Measurements from ENCODE around the gene CTR9.

The CTR9 gene

DNA sequence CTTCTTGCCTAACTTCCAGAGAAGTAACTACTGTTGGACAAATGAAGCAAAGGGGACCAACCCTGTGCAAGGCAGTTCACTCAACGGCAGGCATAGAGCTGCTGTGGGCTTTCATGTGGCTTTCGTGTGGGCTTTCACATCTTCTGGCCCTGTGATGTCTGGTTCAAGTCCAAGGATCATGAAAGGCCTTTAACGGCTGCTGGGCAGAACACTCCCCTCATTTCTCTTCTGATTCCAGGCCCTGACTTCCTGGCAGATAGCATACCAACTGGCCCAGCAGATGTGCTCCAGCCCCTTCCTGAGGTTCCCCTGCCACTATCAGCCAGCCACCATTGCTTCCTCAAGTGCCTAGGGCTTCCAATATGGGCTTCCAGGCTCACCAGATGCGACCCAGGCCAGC is 28.7 kb upstream of the CTR9 start:
- Histone ChIP-seq H3K4me1 (ENCODE audit: low read length) (no peaks in the 10 kb centered on the region), H3F3A (ENCODE audit: insufficient read depth, low read length) (no peaks in the 10 kb centered on the region), H3K9me2 (replicated peaks; ENCODE audit: insufficient read depth, low read length) (no peaks in the 10 kb centered on the region), H3K9ac (ENCODE audit: low read length) (no peak overlapping the region), H3K27me3 (replicated peaks; ENCODE audit: insufficient read depth, low read length) (no peaks in the 10 kb centered on the region), H3K9me3 (replicated peaks; ENCODE audit: insufficient read depth, low read length) (no peaks in the 10 kb centered on the region), H4K20me1 (ENCODE audit: insufficient read depth, low read length) (no peaks in the 10 kb centered on the region), H3K79me2 (ENCODE audit: low read length) (no peaks in the 10 kb centered on the region), H2AFZ (ENCODE audit: low read length) (no peak overlapping the region), H3K36me3 (replicated peaks; ENCODE audit: insufficient read depth, low read length) (no peaks in the 10 kb centered on the region), H3K4me3 (ENCODE audit: low read length) (no peak overlapping the region), H3K27ac (ENCODE audit: low read length) (no peak overlapping the region), H3K4me2 (ENCODE audit: low read depth, low read length) (no peak overlapping the region)
- DNase-seq, result no peak
- TF ChIP-seq EZH2phosphoT487 (IDR thresholded peaks at IDR 0.05; ENCODE audit: low read length) (no peak), EZH2 (optimal IDR thresholded peaks at IDR 0.05; ENCODE audit: low read depth, low read length) (no peak)
- TF ChIP-seq, protein P1, sequence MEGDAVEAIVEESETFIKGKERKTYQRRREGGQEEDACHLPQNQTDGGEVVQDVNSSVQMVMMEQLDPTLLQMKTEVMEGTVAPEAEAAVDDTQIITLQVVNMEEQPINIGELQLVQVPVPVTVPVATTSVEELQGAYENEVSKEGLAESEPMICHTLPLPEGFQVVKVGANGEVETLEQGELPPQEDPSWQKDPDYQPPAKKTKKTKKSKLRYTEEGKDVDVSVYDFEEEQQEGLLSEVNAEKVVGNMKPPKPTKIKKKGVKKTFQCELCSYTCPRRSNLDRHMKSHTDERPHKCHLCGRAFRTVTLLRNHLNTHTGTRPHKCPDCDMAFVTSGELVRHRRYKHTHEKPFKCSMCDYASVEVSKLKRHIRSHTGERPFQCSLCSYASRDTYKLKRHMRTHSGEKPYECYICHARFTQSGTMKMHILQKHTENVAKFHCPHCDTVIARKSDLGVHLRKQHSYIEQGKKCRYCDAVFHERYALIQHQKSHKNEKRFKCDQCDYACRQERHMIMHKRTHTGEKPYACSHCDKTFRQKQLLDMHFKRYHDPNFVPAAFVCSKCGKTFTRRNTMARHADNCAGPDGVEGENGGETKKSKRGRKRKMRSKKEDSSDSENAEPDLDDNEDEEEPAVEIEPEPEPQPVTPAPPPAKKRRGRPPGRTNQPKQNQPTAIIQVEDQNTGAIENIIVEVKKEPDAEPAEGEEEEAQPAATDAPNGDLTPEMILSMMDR (IDR thresholded peaks at IDR 0.05; ENCODE audit: low read length), result no peak

DNA sequence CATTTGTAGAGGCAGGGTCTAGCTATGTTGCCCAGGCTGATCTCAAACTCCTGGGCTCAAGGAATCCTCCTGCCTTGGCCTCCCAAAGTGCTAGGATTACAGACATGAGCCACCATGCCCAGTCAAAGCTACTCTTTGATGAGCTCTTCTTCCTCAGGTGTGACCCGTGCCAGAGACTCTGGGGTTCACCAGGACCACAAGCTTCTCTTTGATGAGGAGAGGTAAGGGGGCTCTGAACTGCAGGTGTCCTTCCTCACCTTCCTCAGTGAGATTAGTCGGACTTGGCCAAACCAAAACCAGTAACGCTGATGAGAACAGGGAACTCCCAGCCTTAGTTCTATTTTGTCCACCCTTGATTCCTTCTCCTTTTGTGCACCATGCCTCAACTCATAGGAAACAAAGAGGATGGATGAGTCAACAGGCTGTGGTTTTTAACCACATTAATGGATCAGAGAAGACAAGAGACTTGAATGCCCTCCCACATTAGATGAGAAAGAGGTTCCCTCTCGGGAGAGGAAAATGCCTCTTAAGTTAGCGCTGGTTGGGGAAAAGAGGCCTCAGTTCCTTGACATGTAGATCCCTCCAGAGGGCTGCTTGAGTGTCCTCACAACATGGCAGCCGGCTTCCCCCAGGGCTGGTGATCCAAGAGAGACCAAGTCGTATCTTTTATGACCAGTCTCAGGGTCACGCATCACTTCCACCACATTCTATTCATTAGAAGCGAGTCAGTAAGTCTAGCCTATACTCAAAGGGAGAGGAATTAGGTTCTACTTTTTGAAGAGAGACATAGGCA is 25.7 kb upstream of the CTR9 start:
- H3K4me3 ChIP-seq (ENCODE audit: low read length), result no peak overlapping the region
- H3K27ac ChIP-seq (ENCODE audit: low read length), result no peak overlapping the region
- no peaks in the 10 kb centered on the region for H3K27me3 ChIP-seq (replicated peaks; ENCODE audit: insufficient read depth, low read length)
- H3F3A ChIP-seq (ENCODE audit: insufficient read depth, low read length), result no peaks in the 10 kb centered on the region
- DNase-seq, result no peak
- H3K4me1 ChIP-seq (ENCODE audit: low read length), result no peaks in the 10 kb centered on the region
- no peaks in the 10 kb centered on the region for H4K20me1 ChIP-seq (ENCODE audit: insufficient read depth, low read length)
- H3K79me2 ChIP-seq (ENCODE audit: low read length), result no peaks in the 10 kb centered on the region
- H2AFZ ChIP-seq (ENCODE audit: low read length), result no peak overlapping the region
- no peak overlapping the region for H3K9ac ChIP-seq (ENCODE audit: low read length)
- H3K36me3 ChIP-seq (replicated peaks; ENCODE audit: insufficient read depth, low read length), result no peaks in the 10 kb centered on the region
- H3K9me2 ChIP-seq (replicated peaks; ENCODE audit: insufficient read depth, low read length), result no peaks in the 10 kb centered on the region
- H3K4me2 ChIP-seq (ENCODE audit: low read depth, low read length), result no peak overlapping the region
- no peaks in the 10 kb centered on the region for H3K9me3 ChIP-seq (replicated peaks; ENCODE audit: insufficient read depth, low read length)
- no peak for TF ChIP-seq EZH2phosphoT487 (IDR thresholded peaks at IDR 0.05; ENCODE audit: low read length)
- no peak for TF ChIP-seq EZH2 (optimal IDR thresholded peaks at IDR 0.05; ENCODE audit: low read depth, low read length)
- TF ChIP-seq, protein P1 (IDR thresholded peaks at IDR 0.05; ENCODE audit: low read length), result no peak

DNA sequence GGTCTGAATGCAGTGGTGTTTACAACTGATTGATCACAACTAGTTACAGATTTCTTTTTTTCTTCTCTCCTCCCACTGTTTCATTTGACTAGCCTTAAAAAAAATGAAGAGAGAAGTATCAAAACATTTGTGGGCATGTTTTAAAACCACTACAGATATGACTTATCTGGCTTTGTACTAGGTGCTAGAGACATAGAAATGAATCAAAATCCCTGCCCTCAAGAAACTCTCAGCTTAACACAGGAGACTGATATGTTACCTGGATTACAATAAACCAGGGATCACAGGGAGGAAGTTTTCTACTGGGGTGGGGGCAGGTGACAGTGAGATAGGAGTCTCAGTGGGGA is 25.2 kb upstream of the CTR9 start:
- Histone ChIP-seq H3K4me3 (ENCODE audit: low read length) (no peak overlapping the region), H4K20me1 (ENCODE audit: insufficient read depth, low read length) (no peaks in the 10 kb centered on the region), H3K4me2 (ENCODE audit: low read depth, low read length) (no peak overlapping the region), H3K9ac (ENCODE audit: low read length) (no peak overlapping the region), H3K79me2 (ENCODE audit: low read length) (no peaks in the 10 kb centered on the region), H3K9me3 (replicated peaks; ENCODE audit: insufficient read depth, low read length) (no peaks in the 10 kb centered on the region), H3K9me2 (replicated peaks; ENCODE audit: insufficient read depth, low read length) (no peaks in the 10 kb centered on the region), H3K27ac (ENCODE audit: low read length) (no peak overlapping the region), H3K36me3 (replicated peaks; ENCODE audit: insufficient read depth, low read length) (no peaks in the 10 kb centered on the region), H3K4me1 (ENCODE audit: low read length) (no peaks in the 10 kb centered on the region), H3F3A (ENCODE audit: insufficient read depth, low read length) (no peaks in the 10 kb centered on the region), H2AFZ (ENCODE audit: low read length) (no peak overlapping the region), H3K27me3 (replicated peaks; ENCODE audit: insufficient read depth, low read length) (no peaks in the 10 kb centered on the region)
- TF ChIP-seq EZH2 (optimal IDR thresholded peaks at IDR 0.05; ENCODE audit: low read depth, low read length) (no peak), EZH2phosphoT487 (IDR thresholded peaks at IDR 0.05; ENCODE audit: low read length) (no peak)
- TF ChIP-seq, protein P1 (IDR thresholded peaks at IDR 0.05; ENCODE audit: low read length), result no peak
- DNase-seq, result no peak
